GM10266 (cell line): ENCODE measurements around the gene MGLL.

Experiments used
- DNase-seq: peaks from one replicate; pipeline ENCODE4 v3.0.0; 2012; ENCODE audit errors: extremely low spot score
- CTCF ChIP-seq: IDR thresholded peaks from 2 replicates; pipeline ENCODE4 v1.5.1; 2012; ENCODE audit warnings: mild to moderate bottlenecking, low read depth; ENCODE audit not compliant: control insufficient read depth, insufficient read depth; ENCODE audit errors: missing control alignments

The MGLL gene

GRCh38 chr3:127673191-127674100 is 148.9 kb downstream of the MGLL start:
- peak; percentile 70 for DNase-seq
- no peak for TF ChIP-seq CTCF

GRCh38 chr3:127672429-127673190 is 149.7 kb downstream of the MGLL start, which contains the start of gene ABTB1:
ABTB1 (plus strand) TSS chr3:127672952; CDS start chr3:127673026, 74 bp downstream.
- peak; percentile 99 for DNase-seq

DNA sequence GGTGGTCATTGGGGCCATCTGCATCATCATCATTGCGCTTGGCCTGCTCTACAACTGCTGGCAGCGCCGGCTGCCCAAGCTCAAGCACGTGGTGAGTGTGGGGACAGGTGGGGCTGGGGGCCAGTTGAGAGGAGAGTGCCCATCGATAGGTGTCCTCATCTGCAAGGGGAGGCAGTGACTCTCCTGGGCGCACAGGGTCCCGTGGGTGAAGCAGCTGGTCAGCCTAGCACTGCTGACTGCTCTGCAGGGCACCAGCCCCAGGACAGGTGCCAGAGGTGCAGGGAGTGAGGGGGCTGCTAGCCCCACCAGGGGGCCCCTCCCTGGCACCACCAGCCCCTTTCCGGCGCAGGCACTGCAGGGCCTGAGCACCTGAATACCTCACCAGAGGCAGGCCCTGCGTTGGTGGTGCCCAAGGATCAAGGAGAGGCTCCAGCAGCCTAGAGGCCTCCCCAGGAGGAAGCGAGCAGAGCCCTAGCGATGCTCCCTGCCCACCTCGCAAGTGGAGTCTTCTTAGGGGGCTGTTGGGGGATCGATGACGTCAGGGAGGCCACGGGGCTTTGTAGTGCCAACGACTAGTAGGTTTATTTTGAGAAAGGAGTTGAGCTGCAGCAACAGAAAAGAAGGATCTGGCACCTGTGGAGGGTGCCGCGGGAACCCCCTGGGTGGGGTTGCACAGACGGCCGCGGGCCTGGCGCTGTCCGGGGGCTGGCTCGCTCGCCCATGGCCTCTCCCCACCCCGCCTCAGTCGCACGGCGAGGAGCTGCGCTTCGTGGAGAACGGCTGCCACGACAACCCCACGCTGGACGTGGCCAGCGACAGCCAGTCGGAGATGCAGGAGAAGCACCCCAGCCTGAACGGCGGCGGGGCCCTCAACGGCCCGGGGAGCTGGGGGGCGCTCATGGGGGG is 150.5 kb downstream of the MGLL start:
- TF ChIP-seq CTCF: no peak
- peak; percentile 56 for DNase-seq

More at GRCh38 chr3:127672429-127673190, 149.7 kb downstream of the MGLL start, which contains the start of gene ABTB1:
- TF ChIP-seq CTCF: no peak

DNA sequence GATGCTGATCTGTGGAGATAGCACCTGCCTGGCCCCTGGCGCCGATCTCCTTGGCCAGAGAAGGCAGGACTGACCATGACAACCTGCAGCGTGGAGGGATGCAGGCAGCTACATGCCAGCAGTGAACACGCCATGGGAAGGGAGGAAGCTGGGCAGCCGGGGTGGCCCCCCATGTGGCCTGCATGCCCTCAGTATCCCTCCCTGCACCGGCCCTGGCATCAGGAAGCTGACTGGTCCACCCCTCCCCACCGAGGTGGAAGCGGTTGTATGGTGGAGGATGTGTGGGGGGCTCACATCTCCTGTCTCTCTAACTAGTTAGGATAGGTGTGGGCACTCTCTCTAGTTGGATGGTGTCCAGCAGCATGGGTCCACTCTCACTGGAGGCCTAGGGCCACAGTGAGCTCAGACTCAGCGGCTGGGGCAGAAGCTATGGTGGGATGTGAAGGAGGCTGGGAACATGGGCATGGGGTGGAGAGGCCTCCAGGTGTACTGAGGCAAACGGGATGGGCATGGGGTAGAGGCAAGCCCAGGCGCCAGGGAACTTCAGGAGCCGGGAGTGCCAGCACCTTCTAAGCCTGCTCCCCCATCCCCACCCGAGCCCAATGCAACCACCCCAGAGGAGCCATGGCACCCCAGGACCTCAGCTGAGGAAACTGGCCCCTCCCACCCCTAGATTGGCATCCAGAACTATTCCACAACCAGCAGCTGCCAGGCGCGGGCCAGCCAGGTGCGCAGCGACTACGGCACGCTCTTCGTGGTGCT is 151.4 kb downstream of the MGLL start:
- DNase-seq: no peak
- no peak for TF ChIP-seq CTCF

- no peak for DNase-seq
- TF ChIP-seq CTCF: no peak
Observed at GRCh38 chr3:127670229-127670559, 152.1 kb downstream of the MGLL start.

GRCh38 chr3:127669541-127670228 is 152.6 kb downstream of the MGLL start:
- no peak for TF ChIP-seq CTCF
- no peak for DNase-seq
